GM20431 (cell line): ENCODE measurements around the gene NAGLU.
"Not testable (repeated sequence)": the region's sequence is repeated elsewhere in the genome, so short reads cannot be mapped to it uniquely, and the experiment has no call there.

ENCODE experiments used
- in situ Hi-C: fragments of 300-500 bp; cut with MseI, MboI; formaldehyde crosslinking; loops from one replicate; pipeline ENCODE4 v1.15.0; 2020; ENCODE audit warnings: low sequenced_read_pairs; ENCODE audit not compliant: unreplicated experiment

NAGLU gene

GRCh38 chr17:42520540-42520951 lies 15.5 kb upstream of the NAGLU start:
- in situ Hi-C loops = loop anchor here (10.0 kb wide), 2 partner anchors 96 to 196 kb away; partner anchors contain the start of gene CAVIN1

GRCh38 chr17:42521036-42521435 lies 15.0 kb upstream of the NAGLU start:
- in situ Hi-C loops = loop anchor here (10.0 kb wide), 2 partner anchors 96 to 196 kb away; partner anchors contain the start of gene CAVIN1

GRCh38 chr17:42521666-42522262 lies 14.3 kb upstream of the NAGLU start:
- in situ Hi-C loops = loop anchor here (10.0 kb wide), 2 partner anchors 97 to 197 kb away; partner anchors contain the start of gene CAVIN1

GRCh38 chr17:42522263-42522790 lies 13.7 kb upstream of the NAGLU start:
- in situ Hi-C loops = loop anchor here (10.0 kb wide), 2 partner anchors 98 to 198 kb away; partner anchors contain the start of gene CAVIN1

- in situ Hi-C loops = loop anchor here (10.0 kb wide), 2 partner anchors 98 to 198 kb away; partner anchors contain the start of gene CAVIN1
These were observed 13.2 kb upstream of the NAGLU start for GRCh38 chr17:42522798-42523278.

GRCh38 chr17:42525221-42525620 lies 10.8 kb upstream of the NAGLU start:
- in situ Hi-C loops = loop anchor here (10.0 kb wide), 2 partner anchors 100 to 200 kb away; partner anchors contain the start of gene CAVIN1

- in situ Hi-C loops = loop anchor here (10.0 kb wide), 2 partner anchors 101 to 201 kb away; partner anchors contain the start of gene CAVIN1
These were observed 10.0 kb upstream of the NAGLU start for GRCh38 chr17:42526031-42526444.

- in situ Hi-C loops = loop anchor here (10.0 kb wide), 2 partner anchors 103 to 203 kb away; partner anchors contain the start of gene CAVIN1
These were observed 8.1 kb upstream of the NAGLU start for GRCh38 chr17:42527932-42528331.

- in situ Hi-C loops = loop anchor here (10.0 kb wide), 2 partner anchors 104 to 204 kb away; partner anchors contain the start of gene CAVIN1
These were observed 7.0 kb upstream of the NAGLU start for GRCh38 chr17:42529061-42529460.

- in situ Hi-C loops = no loop called here
These were observed 5.0 kb upstream of the NAGLU start for GRCh38 chr17:42530952-42531454.

- in situ Hi-C loops = no loop called here
These were observed 4.3 kb upstream of the NAGLU start for GRCh38 chr17:42531455-42532354.

GRCh38 chr17:42535155-42536047 lies 640 bp upstream of the NAGLU start:
- in situ Hi-C loops = no loop called here

GRCh38 chr17:42536372-42537155 lies 523 bp downstream of the NAGLU start:
- in situ Hi-C loops = no loop called here

- in situ Hi-C loops = no loop called here
These were observed 1.2 kb downstream of the NAGLU start for GRCh38 chr17:42537156-42537805.

- in situ Hi-C loops = no loop called here
These were observed 1.9 kb downstream of the NAGLU start for GRCh38 chr17:42537826-42538451.

GRCh38 chr17:42538482-42538881 lies 2.4 kb downstream of the NAGLU start:
- in situ Hi-C loops = no loop called here

GRCh38 chr17:42540558-42540957 lies 4.5 kb downstream of the NAGLU start:
- in situ Hi-C loops = not testable (repeated sequence)
